ENCODE measurements around the gene EGLN3.

Gene EGLN3

GRCh38 chr14:33992274-33993007, 41.6 kb upstream of the EGLN3 start:
- in situ Hi-C loops (cut with MboI; ENCODE audit: low pct_unique_long_range_greater_than_20kb, low sequenced_read_pairs, unreplicated experiment): no loop called here
- DNase-seq (ENCODE audit: low spot score): no peak
- TF ChIP-seq, protein P1, sequence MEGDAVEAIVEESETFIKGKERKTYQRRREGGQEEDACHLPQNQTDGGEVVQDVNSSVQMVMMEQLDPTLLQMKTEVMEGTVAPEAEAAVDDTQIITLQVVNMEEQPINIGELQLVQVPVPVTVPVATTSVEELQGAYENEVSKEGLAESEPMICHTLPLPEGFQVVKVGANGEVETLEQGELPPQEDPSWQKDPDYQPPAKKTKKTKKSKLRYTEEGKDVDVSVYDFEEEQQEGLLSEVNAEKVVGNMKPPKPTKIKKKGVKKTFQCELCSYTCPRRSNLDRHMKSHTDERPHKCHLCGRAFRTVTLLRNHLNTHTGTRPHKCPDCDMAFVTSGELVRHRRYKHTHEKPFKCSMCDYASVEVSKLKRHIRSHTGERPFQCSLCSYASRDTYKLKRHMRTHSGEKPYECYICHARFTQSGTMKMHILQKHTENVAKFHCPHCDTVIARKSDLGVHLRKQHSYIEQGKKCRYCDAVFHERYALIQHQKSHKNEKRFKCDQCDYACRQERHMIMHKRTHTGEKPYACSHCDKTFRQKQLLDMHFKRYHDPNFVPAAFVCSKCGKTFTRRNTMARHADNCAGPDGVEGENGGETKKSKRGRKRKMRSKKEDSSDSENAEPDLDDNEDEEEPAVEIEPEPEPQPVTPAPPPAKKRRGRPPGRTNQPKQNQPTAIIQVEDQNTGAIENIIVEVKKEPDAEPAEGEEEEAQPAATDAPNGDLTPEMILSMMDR (IDR thresholded peaks at IDR 0.05; ENCODE audit: extremely low read depth, insufficient read depth, missing control alignments): no peak

DNA sequence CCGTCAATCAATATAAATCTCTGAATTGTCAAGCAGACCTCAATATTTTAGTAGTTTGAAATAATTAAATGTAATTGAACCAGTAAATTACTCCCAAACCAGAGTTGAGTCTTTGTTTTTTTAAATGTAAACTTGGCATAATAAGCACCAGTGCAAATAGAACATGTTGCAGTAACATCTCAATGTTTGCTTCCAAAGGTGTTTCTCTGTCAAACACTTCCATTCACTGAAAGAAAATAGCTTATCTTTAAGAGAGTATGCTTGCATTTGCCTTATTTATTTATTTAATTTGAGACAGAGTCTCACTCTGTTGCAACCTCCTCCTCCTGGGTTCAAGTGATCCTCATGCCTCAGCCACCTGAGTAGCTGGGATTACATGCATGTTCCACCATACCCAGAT, 39.9 kb upstream of the EGLN3 start:
- in situ Hi-C loops (cut with MboI; ENCODE audit: low pct_unique_long_range_greater_than_20kb, low sequenced_read_pairs, unreplicated experiment): no loop called here
- TF ChIP-seq, protein P1 (IDR thresholded peaks at IDR 0.05; ENCODE audit: extremely low read depth, insufficient read depth, missing control alignments): no peak

GRCh38 chr14:33987565-33988080, 36.7 kb upstream of the EGLN3 start:
- DNase-seq (ENCODE audit: low spot score): no peak
- in situ Hi-C loops (cut with MboI; ENCODE audit: low pct_unique_long_range_greater_than_20kb, low sequenced_read_pairs, unreplicated experiment): no loop called here
- TF ChIP-seq, protein P1 (IDR thresholded peaks at IDR 0.05; ENCODE audit: extremely low read depth, insufficient read depth, missing control alignments): no peak

More for the DNA sequence above, 39.9 kb upstream of the EGLN3 start:
- DNase-seq (ENCODE audit: low spot score): no peak

DNA sequence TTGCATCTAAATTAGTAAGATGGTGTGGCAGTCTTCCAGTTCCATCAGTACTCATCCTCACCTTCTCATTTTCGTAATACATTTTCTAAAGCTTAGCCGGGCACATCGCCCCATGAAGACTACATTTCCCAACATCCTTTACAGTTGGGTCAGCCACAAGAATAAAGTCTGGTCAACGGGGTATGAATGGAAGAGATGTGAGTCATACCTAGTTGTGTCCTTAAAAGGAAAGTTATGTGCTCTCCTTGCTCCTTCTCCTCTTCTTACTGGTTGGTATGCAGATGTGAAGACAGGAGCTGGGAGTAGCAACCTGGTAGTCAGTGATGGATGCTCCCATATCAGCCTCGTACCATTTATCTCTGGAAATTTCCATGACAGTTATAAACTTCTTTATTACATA, 35.9 kb upstream of the EGLN3 start:
- TF ChIP-seq, protein P1 (IDR thresholded peaks at IDR 0.05; ENCODE audit: extremely low read depth, insufficient read depth, missing control alignments): no peak
- no peak for DNase-seq (ENCODE audit: low spot score)
- in situ Hi-C loops (cut with MboI; ENCODE audit: low pct_unique_long_range_greater_than_20kb, low sequenced_read_pairs, unreplicated experiment): no loop called here

- in situ Hi-C loops (cut with MboI; ENCODE audit: low pct_unique_long_range_greater_than_20kb, low sequenced_read_pairs, unreplicated experiment): no loop called here
- TF ChIP-seq, protein P1 (IDR thresholded peaks at IDR 0.05; ENCODE audit: extremely low read depth, insufficient read depth, missing control alignments): no peak
- DNase-seq (ENCODE audit: low spot score): no peak
Measured at GRCh38 chr14:33985242-33985641, 34.4 kb upstream of the EGLN3 start.

DNA sequence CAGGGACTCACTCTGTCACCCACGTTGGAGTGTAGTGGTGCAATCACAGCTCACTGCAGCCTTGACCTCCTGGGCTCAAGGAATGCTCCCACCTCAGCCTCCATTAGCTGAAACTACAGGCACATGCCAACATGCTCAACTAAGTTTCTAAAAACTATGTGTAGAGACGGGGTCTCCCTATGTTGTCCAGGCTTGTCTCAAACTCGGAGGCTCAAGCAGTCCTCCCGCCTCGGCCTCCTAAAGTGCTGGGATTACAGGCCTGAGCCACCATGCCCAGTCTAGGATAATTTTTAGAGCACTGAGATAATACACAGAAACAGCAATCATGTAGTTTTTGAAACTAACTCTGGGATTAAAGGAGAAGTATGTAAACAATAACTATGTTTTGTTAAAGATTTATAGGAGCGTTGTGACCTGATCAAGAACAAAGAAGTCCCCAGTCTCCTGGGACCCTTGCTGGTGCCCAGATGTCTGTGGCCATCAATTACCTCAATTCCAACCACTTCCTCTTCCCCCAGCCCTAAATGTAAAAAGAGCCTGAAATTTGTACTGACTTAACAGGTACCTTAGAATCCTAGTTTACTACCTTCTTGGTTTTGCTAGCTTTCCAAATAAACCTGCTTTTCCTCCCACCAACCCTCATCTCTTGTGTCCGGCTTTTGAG, 28.9 kb upstream of the EGLN3 start:
- DNase-seq (ENCODE audit: low spot score): no peak
- in situ Hi-C loops (cut with MboI; ENCODE audit: low pct_unique_long_range_greater_than_20kb, low sequenced_read_pairs, unreplicated experiment): no loop called here
- TF ChIP-seq, protein P1 (IDR thresholded peaks at IDR 0.05; ENCODE audit: extremely low read depth, insufficient read depth, missing control alignments): no peak
